Measurements from ENCODE around the gene NACC2. TPM values are rescaled to one million over a fixed set of nuclear protein-coding genes. Genes with fewer than 3 reads are reported as not detected.

The NACC2 gene
- total RNA-seq, 4 donors from 2014 or later: 22.2 to 64.3 (median 26.5) TPM

- Histone ChIP-seq H3K36me3 (no peaks in the 10 kb centered on the region), H3K4me1 (peaks cover 18 to 62% (median 41%) of the 10 kb centered on the region in 4 donors), H3K9me3 (no peaks in the 10 kb centered on the region), H3K27me3 (no peaks in the 10 kb centered on the region), H3K27ac (no peak overlapping the region), H3K4me3 (no peak overlapping the region)
- in situ Hi-C loops (cut with MboI; ENCODE audit: low pct_ligation_motif_present in 1 of 4, low pct_unique_long_range_greater_than_20kb in 1 of 4, low sequenced_read_pairs in 3 of 4) (no loop called here), intact Hi-C loops (cut with DNase I; ENCODE audit: low total_unique reads) (no loop called here)
- no peak for TF ChIP-seq POLR2A (IDR thresholded peaks at IDR 0.05)
- TF ChIP-seq CTCF (IDR thresholded peaks at IDR 0.05): no peak
- no peak for TF ChIP-seq POLR2AphosphoS5 (IDR thresholded peaks at IDR 0.05)
- no peak for TF ChIP-seq EP300 (IDR thresholded peaks at IDR 0.05; ENCODE audit: low read depth)
- no peak for DNase-seq
- 86% methylated on average over 12 of the region's 12 CpGs; no CpG with 5 or more reads in 1 of the 2 donors for WGBS, 2 donors (ENCODE audit: low coverage in 1 of 2)
Observed at GRCh38 chr9:136058801-136059302, 36.2 kb downstream of the NACC2 start.

GRCh38 chr9:136058084-136058483 lies 37.0 kb downstream of the NACC2 start:
- peaks cover 26 to 70% (median 48%) of the 10 kb centered on the region in 4 donors for H3K4me1 ChIP-seq
- intact Hi-C loops (cut with DNase I; ENCODE audit: low total_unique reads): no loop called here
- TF ChIP-seq EP300 (IDR thresholded peaks at IDR 0.05; ENCODE audit: low read depth): no peak
- TF ChIP-seq POLR2A (IDR thresholded peaks at IDR 0.05): no peak
- TF ChIP-seq CTCF (IDR thresholded peaks at IDR 0.05): no peak
- DNase-seq: no peak
- no peak overlapping the region for H3K27ac ChIP-seq
- in situ Hi-C loops (cut with MboI; ENCODE audit: low pct_ligation_motif_present in 1 of 4, low pct_unique_long_range_greater_than_20kb in 1 of 4, low sequenced_read_pairs in 3 of 4): no loop called here
- no peaks in the 10 kb centered on the region for H3K27me3 ChIP-seq
- 86% methylated on average over 10 of the region's 13 CpGs; no CpG with 5 or more reads in 1 of the 2 donors for WGBS, 2 donors (ENCODE audit: low coverage in 1 of 2)
- H3K36me3 ChIP-seq: no peaks in the 10 kb centered on the region
- H3K9me3 ChIP-seq: no peaks in the 10 kb centered on the region
- H3K4me3 ChIP-seq: no peak overlapping the region

GRCh38 chr9:136057236-136058081 lies 37.6 kb downstream of the NACC2 start:
- DNase-seq: no peak
- no peaks in the 10 kb centered on the region for H3K36me3 ChIP-seq
- no peak for TF ChIP-seq EP300 (IDR thresholded peaks at IDR 0.05; ENCODE audit: low read depth)
- TF ChIP-seq CTCF (IDR thresholded peaks at IDR 0.05): no peak
- no peak for TF ChIP-seq POLR2AphosphoS5 (IDR thresholded peaks at IDR 0.05)
- TF ChIP-seq POLR2A (IDR thresholded peaks at IDR 0.05): no peak
- H3K27ac ChIP-seq: no peak overlapping the region
- H3K9me3 ChIP-seq: no peaks in the 10 kb centered on the region
- in situ Hi-C loops (cut with MboI; ENCODE audit: low pct_ligation_motif_present in 1 of 4, low pct_unique_long_range_greater_than_20kb in 1 of 4, low sequenced_read_pairs in 3 of 4): no loop called here
- H3K4me3 ChIP-seq: no peak overlapping the region
- intact Hi-C loops (cut with DNase I; ENCODE audit: low total_unique reads): no loop called here
- peaks cover 32 to 76% (median 54%) of the 10 kb centered on the region in 4 donors for H3K4me1 ChIP-seq
- WGBS, 2 donors (ENCODE audit: low coverage in 1 of 2): 89 to 95% methylated on average over 6 to 30 of the region's 30 CpGs
- no peaks in the 10 kb centered on the region for H3K27me3 ChIP-seq

GRCh38 chr9:136056546-136057235 lies 38.4 kb downstream of the NACC2 start:
- H3K4me1 ChIP-seq: peaks cover 38 to 83% (median 60%) of the 10 kb centered on the region in 4 donors

More at GRCh38 chr9:136056546-136057235, 38.4 kb downstream of the NACC2 start:
- intact Hi-C loops (cut with DNase I; ENCODE audit: low total_unique reads) (no loop called here), in situ Hi-C loops (cut with MboI; ENCODE audit: low pct_ligation_motif_present in 1 of 4, low pct_unique_long_range_greater_than_20kb in 1 of 4, low sequenced_read_pairs in 3 of 4) (no loop called here)
- Histone ChIP-seq H3K4me3 (no peak overlapping the region), H3K9me3 (no peaks in the 10 kb centered on the region), H3K36me3 (no peaks in the 10 kb centered on the region), H3K27ac (no peak overlapping the region), H3K27me3 (no peaks in the 10 kb centered on the region)
- 88% methylated on average over 25 of the region's 25 CpGs; no CpG with 5 or more reads in 1 of the 2 donors for whole genome bisulfite sequencing, 2 donors (ENCODE audit: low coverage in 1 of 2)
- DNase-seq: no peak
- TF ChIP-seq POLR2AphosphoS5 (IDR thresholded peaks at IDR 0.05) (no peak), POLR2A (IDR thresholded peaks at IDR 0.05) (no peak), CTCF (IDR thresholded peaks at IDR 0.05) (no peak), EP300 (IDR thresholded peaks at IDR 0.05; ENCODE audit: low read depth) (no peak)
